Right ventricle myocardium superior (tissue), 1 donor: Measurements from ENCODE around the gene SEC14L5. TPM values are rescaled to one million over a fixed set of nuclear protein-coding genes. Genes with fewer than 3 reads are reported as not detected.
A peak's percentile ranks its signal among the peaks of the same experiment; 100 is the strongest.

Experiments
- ATAC-seq: fragments of 200-7000 bp; cut with Tn5 transposase; one replicate; pipeline ENCODE4 v1.9.1; 2020; ENCODE audit warnings: mild to moderate bottlenecking; ENCODE audit not compliant: poor library complexity
- DNase-seq: peaks from one replicate; pipeline ENCODE4 v3.0.0-alpha.2; 2020
- intact Hi-C: fragments of 100-400 bp; cut with DNase I; formaldehyde crosslinking; loops from one replicate; pipeline ENCODE4 v1.11.2; 2022
- total RNA-seq: library from RNA; stranded (reverse); fragmentation: NEBNext Ultra II Directional; extraction: Animal tissue kit (Norgen Biotek cat#: 25700); gene quantifications from one replicate; pipeline ENCODE4 v1.2.1, GENCODE V29; 2021
- donor health status: DM: no; HTN: yes; CAD: no; lungs with severe emphysema.

The SEC14L5 gene
- total RNA-seq, 1 donor from 2014 or later = 26.2 TPM

DNA sequence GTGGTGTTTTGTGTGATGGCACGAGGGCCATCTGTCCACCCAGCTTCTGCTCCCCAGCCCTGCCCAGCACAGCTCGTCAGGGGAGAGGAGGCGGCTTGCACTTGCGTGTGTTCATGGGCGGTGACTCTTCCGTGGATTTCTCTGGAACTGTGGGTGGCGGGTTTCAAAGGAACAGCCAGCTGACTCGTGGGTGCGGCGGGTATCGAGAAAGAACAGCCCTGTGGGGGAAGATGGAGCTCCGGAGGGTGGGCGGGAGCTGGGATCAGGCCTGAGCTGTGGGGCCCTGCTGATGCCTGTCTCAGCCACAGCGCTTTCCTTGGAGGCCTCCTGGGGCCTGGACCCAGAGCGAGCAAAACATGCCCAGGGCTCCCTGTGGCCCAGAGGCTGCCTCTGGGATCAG is 62.4 kb downstream of the SEC14L5 start:
- intact Hi-C loops = no loop called here
- DNase-seq (no peak), ATAC-seq (no peak)

DNA sequence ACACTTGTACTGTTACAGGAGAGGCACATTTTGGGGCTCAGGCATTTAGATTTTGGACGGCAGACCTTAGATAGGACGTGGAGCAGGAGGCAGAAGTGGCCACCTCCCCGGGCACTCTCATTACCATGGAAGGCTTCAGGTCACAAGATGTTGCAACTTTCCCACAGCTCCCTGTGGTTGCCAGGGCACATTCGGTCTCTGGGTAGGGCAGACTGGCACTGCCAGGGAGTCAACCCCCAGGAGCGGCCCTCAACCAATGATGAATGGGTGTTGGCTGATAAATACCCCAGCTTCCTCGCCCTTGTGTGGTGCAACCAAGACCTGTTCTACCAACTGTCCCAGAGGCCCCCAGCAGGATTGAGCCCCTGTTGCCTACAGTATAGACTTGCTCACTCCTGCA is 64.4 kb downstream of the SEC14L5 start:
- intact Hi-C loops = no loop called here
- DNase-seq (no peak), ATAC-seq (no peak)

DNA sequence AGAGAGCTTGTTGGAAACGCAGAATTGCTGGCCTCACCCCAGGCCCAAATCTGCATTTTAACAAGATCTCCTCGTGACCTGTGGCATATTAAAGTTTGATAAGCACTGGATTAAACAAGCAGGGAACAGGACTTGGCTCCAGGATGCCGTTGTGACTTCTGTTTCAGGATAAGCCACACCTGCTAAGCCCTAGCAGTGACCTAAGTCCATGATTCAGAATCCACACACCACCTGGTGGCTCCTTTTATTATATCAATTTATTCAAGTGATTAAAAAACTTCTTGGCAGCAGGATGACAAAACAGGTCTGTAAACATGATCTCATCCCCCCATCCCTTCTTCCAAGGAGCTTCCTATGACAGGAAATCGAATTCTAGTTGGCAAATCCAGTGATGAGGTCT is 66.5 kb downstream of the SEC14L5 start:
- peak; percentile 57 for ATAC-seq
- intact Hi-C loops = no loop called here
- DNase-seq = no peak

DNA sequence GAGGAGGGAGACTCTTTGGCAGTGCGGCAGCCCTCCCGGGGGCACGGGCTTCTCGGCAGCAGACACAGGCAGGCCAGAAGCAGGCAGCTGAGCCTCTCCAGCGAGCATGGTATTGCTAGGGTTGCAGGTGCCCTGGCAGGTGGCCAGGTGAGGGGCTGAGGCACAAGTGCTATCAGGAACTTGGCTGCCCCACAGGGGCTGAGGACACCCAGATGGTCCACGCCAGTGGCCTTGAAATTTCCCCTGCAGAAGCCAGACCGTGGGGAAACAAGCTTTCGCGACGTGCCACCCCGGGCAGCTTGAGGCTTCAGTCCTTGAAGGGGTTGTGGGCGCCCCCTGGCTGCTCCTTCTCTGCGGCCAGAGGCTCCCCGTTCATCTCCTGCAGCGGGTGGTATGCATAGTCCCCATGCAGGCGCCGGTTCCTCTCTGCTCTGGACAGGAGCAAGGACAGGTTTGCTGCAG is 67.1 kb downstream of the SEC14L5 start:
- intact Hi-C loops = no loop called here
- ATAC-seq = peak; percentile 60
- peak; percentile 59 for DNase-seq

DNA sequence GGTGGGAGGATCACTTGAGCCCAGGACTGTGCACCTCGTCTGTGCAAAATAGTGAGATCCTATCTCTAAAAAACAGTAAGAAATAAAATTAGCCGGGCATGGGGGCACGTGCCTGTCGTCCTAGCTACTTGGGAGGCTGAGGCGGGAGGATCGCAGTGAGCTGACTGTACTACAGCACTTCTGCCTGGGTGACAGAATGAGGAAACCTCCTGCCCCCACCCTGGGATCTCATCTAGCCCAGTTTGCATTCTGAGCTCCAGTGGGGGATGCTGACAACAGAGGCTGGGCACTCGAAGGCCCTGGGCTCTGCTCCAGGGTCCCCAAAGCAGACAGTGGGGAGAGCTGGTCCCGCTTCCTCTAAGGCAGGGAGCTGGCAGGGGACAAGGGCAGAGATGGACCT is 68.5 kb downstream of the SEC14L5 start:
- intact Hi-C loops = no loop called here
- ATAC-seq (no peak), DNase-seq (no peak)

DNA sequence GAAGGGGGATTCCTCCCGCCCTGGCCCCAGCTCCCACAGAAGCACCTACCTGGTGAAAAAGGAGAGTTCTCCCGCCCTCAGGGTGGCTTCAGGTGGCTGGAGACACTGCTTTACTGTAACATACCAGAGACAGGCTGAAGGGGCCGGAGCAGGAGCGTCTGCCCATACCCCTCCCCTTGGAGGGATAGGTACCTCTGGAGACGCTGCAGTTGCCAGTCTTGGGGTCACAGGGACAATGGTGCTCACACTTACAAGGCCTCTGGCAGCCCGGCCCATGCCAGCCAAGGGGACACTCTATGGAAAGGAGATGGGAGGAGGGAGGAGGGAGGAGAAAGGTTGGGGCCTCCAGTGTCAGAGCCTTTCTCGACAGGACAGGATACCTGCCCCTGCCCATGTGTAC is 69.0 kb downstream of the SEC14L5 start:
- ATAC-seq = no peak
- intact Hi-C loops = no loop called here
- DNase-seq = no peak

DNA sequence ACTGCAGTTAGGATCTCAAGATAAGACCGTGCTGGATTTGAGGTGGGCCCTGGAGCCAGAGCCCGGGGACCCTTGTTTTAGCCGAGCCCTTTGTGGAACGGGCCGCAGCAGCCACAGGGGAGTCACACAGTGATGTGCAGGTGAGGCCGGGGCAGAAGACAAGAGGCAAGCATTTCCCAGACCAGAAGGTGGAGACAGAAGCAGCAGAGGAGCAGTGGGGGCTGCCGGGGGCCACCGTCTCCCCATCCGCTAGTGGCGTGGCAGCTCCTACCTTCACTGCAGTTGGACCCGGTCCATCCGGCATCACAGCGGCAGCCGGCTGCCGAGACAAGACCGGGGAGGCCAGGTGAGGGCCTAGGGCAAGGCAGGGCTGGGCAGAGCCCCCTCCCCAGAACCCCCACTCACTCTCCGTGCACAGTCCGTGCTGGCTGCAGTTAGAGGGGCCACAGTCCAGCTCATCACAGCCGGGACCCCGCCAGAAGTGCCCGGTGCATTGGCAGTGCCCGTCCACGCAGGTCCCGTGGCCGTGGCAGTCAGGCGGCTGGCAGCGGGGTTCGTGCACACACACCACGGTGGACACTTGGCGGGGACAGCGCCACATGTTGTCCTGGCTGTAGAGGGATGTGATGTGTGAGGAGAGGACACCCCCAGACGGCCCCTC is 69.6 kb downstream of the SEC14L5 start:
- ATAC-seq (no peak), DNase-seq (no peak)
- intact Hi-C loops = no loop called here

DNA sequence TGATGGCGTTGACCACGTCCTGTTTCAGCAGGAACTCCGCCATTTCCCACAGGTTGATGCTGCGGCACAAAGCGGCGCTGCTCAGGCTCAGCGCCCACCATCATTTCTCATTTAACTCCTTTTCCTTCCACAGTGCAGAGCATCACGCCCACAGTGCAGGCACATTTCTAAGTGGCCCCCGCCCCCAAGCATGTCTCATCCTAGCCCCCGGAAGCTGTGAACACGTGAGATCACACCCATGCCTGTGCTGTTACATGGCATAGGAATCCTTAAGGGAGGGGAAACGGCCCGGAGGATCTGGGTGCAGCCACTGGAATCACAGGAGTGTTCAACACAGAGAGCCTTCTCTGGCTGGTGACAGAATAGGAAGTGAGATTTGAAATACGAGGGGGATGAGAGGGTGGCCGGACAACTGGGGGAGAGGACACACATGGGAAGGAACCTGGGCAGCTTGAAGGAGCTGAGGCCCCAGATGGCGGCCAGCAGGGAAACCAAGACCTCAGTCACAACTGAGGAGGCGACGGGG is 70.9 kb downstream of the SEC14L5 start:
- ATAC-seq (no peak), DNase-seq (no peak)
- intact Hi-C loops = no loop called here

DNA sequence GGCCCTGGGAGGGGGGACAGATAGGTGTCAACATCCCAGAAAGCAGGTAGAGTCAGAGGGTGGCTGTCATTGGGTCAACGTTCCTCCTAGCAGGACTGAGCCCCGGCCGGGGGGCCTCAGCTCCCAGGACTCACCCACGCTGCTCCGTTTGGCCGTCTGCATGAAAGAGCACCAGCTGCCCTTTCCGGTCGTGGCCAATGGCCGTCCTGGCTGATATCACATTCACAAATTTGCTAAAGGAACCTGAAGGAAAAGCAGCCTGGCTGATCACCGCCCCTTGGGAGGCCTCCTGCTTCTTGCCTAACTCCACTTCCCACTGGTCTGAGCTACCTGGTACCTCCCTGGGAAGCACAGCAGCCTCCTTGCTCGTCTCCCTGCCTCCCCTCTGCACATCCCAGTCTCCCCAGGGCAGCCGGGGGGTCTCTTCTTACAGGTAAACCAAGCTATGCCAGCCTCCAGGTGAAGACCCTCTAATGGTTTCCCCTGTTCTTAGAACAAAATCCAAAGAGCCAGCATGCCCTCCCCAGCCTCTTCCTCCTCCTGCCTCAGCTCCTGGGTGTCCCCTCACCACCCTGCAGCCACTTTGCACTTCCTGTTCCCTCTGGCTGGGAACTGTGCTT is 72.2 kb downstream of the SEC14L5 start:
- DNase-seq (no peak), ATAC-seq (no peak)
- intact Hi-C loops = no loop called here

DNA sequence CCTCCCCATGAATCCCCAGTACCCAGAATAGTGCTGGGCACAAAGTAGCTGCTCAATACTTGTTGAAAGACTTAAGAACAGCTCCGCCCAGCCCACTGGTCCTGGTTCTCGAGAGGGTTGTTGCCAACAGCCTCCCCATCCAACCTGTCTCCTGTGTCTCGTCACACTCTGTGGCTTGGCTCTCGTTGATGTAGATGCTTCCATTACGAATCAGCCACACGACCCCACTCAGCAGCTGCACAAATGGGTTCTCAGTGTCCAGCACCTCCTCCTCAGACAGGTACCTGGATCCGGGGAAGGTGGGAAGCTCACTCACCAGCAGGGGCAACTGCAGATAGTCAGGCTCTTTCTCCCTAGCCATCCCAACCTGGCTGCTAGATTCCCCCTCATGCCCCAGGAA is 73.5 kb downstream of the SEC14L5 start:
- no peak for ATAC-seq
- intact Hi-C loops = no loop called here
- no peak for DNase-seq

DNA sequence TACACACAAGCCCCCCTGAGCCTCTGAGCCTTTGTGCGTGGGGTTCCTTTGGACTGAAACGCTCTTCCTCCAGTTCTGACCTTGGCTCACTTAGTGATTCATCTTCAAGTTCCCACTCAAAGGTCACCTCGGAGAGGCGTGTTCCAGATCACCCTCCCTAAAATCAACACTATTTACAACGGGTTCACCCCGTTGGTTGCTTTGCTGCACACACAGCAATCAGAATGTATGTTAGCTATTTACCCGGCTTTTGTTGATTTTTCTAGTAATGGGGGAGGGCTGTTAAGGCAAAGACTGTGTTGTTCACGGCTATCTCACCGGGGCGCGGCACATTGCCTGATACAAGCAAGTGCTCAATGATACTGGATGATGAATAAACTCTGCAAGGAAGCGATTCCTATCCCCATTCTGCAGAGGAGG is 74.6 kb downstream of the SEC14L5 start:
- ATAC-seq = no peak
- intact Hi-C loops = no loop called here
- peak; percentile 9 for DNase-seq

DNA sequence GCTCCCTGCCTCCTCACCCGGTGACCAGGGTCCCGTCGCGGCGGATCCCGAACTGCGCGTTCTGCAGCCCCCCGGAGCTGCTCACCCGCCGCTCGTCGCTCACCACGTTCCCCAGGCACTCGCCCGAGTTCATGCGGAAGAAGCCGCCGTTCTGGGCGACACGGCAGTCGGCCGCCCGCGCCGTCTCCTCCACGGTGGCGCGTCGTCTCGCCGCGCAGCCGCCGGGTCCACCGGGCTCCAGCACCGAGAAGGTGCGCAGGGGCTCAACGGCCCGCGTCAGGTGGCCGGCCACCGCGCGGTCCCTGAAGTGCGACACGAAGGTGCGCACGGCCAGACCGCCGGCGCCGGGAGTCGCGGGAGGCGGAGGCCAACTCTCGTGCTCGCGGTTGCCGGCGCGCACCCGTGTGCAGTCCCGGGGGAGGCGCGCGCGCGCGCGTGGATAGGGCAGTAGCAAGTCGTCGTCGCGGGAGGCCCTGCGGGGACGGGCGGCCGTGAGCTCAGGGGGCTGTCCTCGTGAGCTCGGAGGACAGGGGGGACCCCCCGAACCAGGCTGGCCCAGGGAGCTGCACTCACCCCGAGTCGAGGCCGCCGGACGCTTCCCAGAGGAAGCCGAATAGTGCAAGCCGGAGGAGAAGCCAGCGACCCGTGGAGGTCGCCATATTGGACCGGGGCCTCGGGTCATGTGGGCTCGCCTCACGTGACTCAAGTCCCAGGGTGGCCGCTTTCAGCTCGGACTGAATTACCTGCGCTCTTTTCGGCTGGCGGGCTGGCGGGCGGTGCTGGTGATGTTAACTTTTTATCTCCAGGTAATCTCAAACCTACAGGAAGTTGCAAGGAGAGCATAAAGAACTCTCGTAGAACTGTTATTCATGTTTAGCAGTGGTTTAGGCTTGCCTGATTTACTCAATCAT is 75.4 kb downstream of the SEC14L5 start, which contains the start of gene NAGPA:
Gene NAGPA (minus strand): TSS at position 680 of the 911 bp plus-strand sequence. CDS start 21 bp downstream, at position 659.
- intact Hi-C loops = no loop called here
- peak; percentile 94 for DNase-seq

DNA sequence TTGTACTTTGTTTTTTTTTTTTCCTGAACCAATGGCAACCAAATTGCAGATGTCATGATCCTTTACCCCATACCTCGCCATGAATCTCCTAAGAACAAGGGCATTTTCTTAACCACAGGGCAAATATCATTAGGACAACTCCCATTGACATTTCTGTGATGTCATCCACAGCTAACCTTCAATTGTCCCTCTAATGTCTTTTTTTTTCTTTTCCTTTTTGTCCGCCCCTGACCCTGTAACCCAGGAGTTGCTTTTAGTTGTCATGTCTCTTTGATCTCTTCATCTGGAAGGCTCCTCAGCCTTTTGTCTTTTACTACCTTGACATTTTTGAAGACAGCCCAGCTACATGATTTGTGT is 76.0 kb downstream of the SEC14L5 start:
- ATAC-seq = no peak
- intact Hi-C loops = no loop called here
- DNase-seq = no peak

More for the DNA sequence above, 75.4 kb downstream of the SEC14L5 start, which contains the start of gene NAGPA:
- peak; percentile 97 for ATAC-seq

DNA sequence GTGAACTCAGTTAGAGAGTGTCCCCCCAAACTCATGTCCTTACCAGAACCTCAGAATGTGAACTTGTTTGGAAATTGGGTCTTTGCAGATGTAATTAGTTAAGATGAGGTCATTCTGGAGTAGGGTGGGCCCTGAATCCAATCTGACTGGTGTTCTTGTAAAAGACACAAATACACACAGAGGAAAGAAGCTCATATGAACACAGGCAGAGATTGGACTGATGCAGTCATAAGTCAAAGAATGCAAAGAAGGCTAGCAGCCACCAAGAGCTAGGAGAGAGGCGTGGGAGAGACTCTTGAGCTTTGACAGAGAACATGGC is 77.7 kb downstream of the SEC14L5 start:
- intact Hi-C loops = no loop called here
- ATAC-seq = no peak

DNA sequence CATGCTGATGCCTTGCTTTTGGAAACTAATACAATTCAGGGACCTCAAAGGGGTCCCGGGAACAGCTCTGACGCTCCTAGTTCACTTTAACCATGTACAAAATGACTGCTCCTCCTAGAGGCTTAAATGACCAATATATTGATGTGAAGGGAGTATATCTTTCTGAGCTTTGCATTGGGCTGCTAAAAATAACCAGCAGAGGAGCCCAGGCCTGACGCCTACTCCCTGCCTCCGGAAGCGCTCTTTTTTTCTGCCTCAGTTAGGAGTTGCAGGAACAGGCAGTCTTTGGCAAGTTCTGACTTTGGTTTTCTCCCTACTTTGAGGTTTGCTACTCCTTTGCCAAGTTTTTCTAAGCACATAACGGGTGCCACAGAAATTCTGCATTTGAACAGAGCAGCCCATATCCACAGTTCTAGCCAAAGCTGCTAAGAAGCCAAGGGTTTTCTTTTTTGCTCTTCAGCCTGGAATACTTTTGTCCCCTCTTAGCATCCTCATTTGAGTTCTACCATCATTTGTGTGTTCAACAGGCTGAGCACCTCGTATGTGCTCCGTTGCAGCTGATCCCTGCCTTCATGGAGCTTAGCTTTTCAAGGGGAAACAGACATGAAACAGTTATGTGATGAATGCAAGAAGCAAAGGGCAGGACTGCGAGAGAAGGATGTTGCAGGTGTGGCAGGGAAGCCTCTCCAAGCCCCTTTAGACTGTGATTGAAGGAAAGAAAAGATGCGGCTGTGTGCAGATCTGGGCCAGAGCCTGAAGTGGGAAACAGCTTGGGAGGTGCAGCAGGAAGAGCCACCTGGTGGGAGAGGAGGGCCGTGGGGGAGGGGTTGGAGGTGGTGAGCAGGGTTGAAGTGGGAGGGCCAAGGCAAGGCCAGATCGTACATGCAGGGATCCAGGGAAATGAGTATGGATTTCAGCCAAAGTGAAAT is 78.4 kb downstream of the SEC14L5 start:
- DNase-seq (peak; percentile 14), ATAC-seq (no peak)
- intact Hi-C loops = no loop called here

More for the DNA sequence above, 77.7 kb downstream of the SEC14L5 start:
- DNase-seq = no peak

DNA sequence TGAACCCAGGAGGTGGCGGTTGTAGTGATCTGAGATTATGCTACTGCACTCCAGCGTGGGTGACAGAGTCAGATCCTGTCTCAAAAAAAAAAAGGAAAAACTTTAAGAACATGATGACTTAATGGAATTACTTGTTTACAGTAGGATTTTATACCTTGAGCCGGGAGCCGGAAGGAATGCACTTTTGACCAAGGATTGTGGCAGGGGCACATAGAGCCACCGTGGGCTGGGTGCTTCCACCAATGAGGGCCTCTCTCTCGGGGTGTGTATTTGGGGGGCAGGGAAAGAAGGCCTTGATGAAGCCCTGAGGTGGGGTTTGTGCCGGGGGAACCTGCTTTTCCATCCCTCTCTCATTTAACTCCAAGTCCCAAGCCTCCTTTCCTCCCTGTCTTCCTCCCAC is 82.3 kb downstream of the SEC14L5 start:
- no peak for DNase-seq
- intact Hi-C loops = no loop called here
- no peak for ATAC-seq

DNA sequence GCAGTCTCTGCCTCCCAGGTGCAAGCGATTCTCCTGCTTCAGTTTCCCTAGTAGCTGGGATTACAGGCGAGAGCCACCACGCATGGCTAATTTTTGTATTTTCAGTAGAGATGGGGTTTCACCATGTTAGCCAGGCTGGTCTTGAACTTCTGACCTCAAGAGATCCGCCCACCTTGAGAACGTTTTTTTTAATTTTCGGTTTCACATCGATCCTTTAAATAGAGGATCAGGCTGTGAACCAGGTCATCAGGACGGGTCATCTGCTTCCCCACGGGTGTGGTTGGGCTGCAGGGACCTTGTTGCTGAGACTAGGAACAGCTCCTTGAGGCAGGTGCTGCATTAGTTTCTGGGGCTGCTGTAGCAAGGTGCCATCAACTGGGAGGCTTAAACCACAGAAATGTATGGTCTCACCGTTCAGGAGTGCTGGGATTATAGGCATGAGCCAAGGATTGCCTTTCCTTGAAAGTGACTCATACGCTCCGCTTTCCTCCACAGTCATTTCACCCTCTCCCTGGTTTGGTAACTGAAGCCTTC is 83.5 kb downstream of the SEC14L5 start:
- DNase-seq = no peak
- ATAC-seq = no peak
- intact Hi-C loops = no loop called here

DNA sequence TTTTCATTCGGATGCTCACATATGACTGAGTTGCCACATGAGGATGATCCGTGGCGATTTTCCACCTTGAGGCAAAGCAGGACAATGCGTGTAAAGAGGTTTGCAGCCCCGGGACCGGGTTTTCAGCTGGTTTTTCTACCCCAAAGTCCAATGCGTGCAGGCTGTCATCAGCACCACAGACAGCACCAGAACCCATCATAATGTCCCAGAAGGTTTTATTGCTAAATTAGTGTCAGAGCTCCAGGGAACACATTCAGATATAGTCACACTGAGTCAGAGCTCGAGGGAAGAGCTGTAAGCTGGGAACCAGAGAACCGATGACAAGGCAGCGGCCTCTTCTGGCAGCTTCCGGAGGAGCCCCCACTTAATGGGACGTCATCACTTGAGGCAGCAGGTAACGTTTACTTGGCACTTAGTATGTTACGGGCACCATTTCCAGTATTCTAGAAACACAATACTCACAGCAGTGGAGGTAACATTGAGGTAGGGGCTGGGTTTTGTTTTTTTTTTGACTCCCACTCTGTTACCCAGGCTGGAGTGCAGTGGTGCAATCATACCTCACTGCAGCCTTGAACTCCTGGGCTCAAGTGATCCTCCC is 84.5 kb downstream of the SEC14L5 start:
- DNase-seq = no peak
- intact Hi-C loops = no loop called here
- ATAC-seq = no peak
